Tibial artery (tissue), 4 donors: ENCODE data around the gene CEACAM5.

Experiments used
- DNase-seq, 2 donors: peaks; one replicate each; pipeline ENCODE4 v3.0.0-alpha.2; 2019
- H3K27ac ChIP-seq, 2 donors: fragments of 200-600 bp; sonication (generic) in 1 of 2; 1 replicate in 1 of 2; 2 replicates in 1 of 2; pipeline ENCODE4 v1.5.1; 2018 to 2019; ENCODE audit warnings: mild to moderate bottlenecking in 1 of 2
- H3K27me3 ChIP-seq, 2 donors: fragments of 200-600 bp; sonication (generic) in 1 of 2; one replicate each; pipeline versions ENCODE4 v1.5.1 to v1.6.0; 2016 to 2019
- H3K36me3 ChIP-seq, 3 donors: fragments of 200-600 bp; sonication (generic) in 2 of 3; one replicate each; pipeline ENCODE4 v1.5.1; 2016 to 2019; ENCODE audit warnings: mild to moderate bottlenecking in 2 of 3
- H3K4me1 ChIP-seq, 4 donors: fragments of 200-600 bp; sonication (generic) in 2 of 4; 1 replicate in 3 of 4; 2 replicates in 1 of 4; pipeline ENCODE4 v1.5.1; 2016 to 2019
- H3K4me3 ChIP-seq, 2 donors: fragments of 200-600 bp; sonication (generic) in 1 of 2; 1 replicate in 1 of 2; 2 replicates in 1 of 2; pipeline ENCODE4 v1.5.1; 2018 to 2019; ENCODE audit warnings: mild to moderate bottlenecking in 2 of 2
- H3K9me3 ChIP-seq, 3 donors: fragments of 200-600 bp; sonication (generic) in 1 of 3; one replicate each; pipeline ENCODE4 v1.5.1; 2016 to 2019
- CTCF ChIP-seq, 2 experiments: fragments of 200-600 bp in 1 of 2; fragments of 450-650 bp in 1 of 2; IDR thresholded peaks; one replicate each; pipeline ENCODE4 v1.5.1; 2017 to 2019; ENCODE audit warnings: antibody characterized with exemption in 2 of 2, mild to moderate bottlenecking in 1 of 2, moderate library complexity in 1 of 2
- intact Hi-C: fragments of 100-400 bp; cut with DNase I; formaldehyde crosslinking; loops from one replicate; pipeline ENCODE4 v1.15.0; 2023; ENCODE audit warnings: low total_unique reads

CEACAM5 gene

GRCh38 chr19:41708481-41708880 is at the start of gene CEACAM5:
TSS of gene CEACAM5 (plus strand) at chr19:41708626. CDS start at chr19:41708732, 106 bp downstream.
- H3K27me3 ChIP-seq, result peaks cover 0 to 31% of the 10 kb centered on the region in 2 donors
- no peak for TF ChIP-seq CTCF (IDR thresholded peaks at IDR 0.05)
- no peaks in the 10 kb centered on the region for H3K4me1 ChIP-seq
- no peaks in the 10 kb centered on the region for H3K36me3 ChIP-seq
- H3K9me3 ChIP-seq, result no peaks in the 10 kb centered on the region
- no peak within 1 kb of the TSS for H3K27ac ChIP-seq
- DNase-seq, result no peak
- H3K4me3 ChIP-seq, result no peak within 1 kb of the TSS
- intact Hi-C loops, result no loop called here

GRCh38 chr19:41666075-41666474 is 42.4 kb upstream of the CEACAM5 start:
- no peak overlapping the region for H3K4me3 ChIP-seq
- no peaks in the 10 kb centered on the region for H3K27me3 ChIP-seq
- TF ChIP-seq CTCF (IDR thresholded peaks at IDR 0.05), result no peak
- no peak overlapping the region for H3K27ac ChIP-seq
- intact Hi-C loops, result no loop called here
- DNase-seq, result no peak
- no peaks in the 10 kb centered on the region for H3K4me1 ChIP-seq
- peaks cover 3 to 27% (median 15%) of the 10 kb centered on the region in 3 donors for H3K9me3 ChIP-seq
- no peaks in the 10 kb centered on the region for H3K36me3 ChIP-seq

GRCh38 chr19:41668315-41668714 is 40.1 kb upstream of the CEACAM5 start:
- intact Hi-C loops, result no loop called here
- H3K27me3 ChIP-seq, result no peaks in the 10 kb centered on the region
- no peaks in the 10 kb centered on the region for H3K36me3 ChIP-seq
- H3K4me3 ChIP-seq, result no peak overlapping the region
- H3K9me3 ChIP-seq, result peaks cover 3 to 27% (median 15%) of the 10 kb centered on the region in 3 donors
- TF ChIP-seq CTCF (IDR thresholded peaks at IDR 0.05), result no peak
- H3K27ac ChIP-seq, result no peak overlapping the region
- no peaks in the 10 kb centered on the region for H3K4me1 ChIP-seq
- no peak for DNase-seq

GRCh38 chr19:41670755-41671154 is 37.7 kb upstream of the CEACAM5 start:
- no peak overlapping the region for H3K27ac ChIP-seq
- no peak for DNase-seq
- intact Hi-C loops, result no loop called here
- H3K4me1 ChIP-seq, result no peaks in the 10 kb centered on the region
- no peaks in the 10 kb centered on the region for H3K27me3 ChIP-seq
- no peaks in the 10 kb centered on the region for H3K36me3 ChIP-seq
- no peak overlapping the region for H3K4me3 ChIP-seq
- no peak for TF ChIP-seq CTCF (IDR thresholded peaks at IDR 0.05)
- peaks cover 3 to 11% (median 7%) of the 10 kb centered on the region in 3 donors for H3K9me3 ChIP-seq

GRCh38 chr19:41671486-41671885 is 36.9 kb upstream of the CEACAM5 start:
- peaks cover 0 to 4% (median 0%) of the 10 kb centered on the region in 3 donors for H3K9me3 ChIP-seq
- no peak overlapping the region for H3K27ac ChIP-seq
- H3K36me3 ChIP-seq, result no peaks in the 10 kb centered on the region
- no peaks in the 10 kb centered on the region for H3K4me1 ChIP-seq
- DNase-seq, result no peak
- intact Hi-C loops, result no loop called here
- no peaks in the 10 kb centered on the region for H3K27me3 ChIP-seq
- H3K4me3 ChIP-seq, result no peak overlapping the region
- TF ChIP-seq CTCF (IDR thresholded peaks at IDR 0.05), result no peak

- Histone ChIP-seq H3K27me3 (no peaks in the 10 kb centered on the region), H3K9me3 (no peaks in the 10 kb centered on the region), H3K4me1 (no peaks in the 10 kb centered on the region), H3K4me3 (no peak overlapping the region), H3K36me3 (no peaks in the 10 kb centered on the region), H3K27ac (no peak overlapping the region)
- TF ChIP-seq CTCF (IDR thresholded peaks at IDR 0.05), result no peak
- DNase-seq, result no peak
- intact Hi-C loops, result no loop called here
Measured at GRCh38 chr19:41682437-41682836, 26.0 kb upstream of the CEACAM5 start.
